ENCODE data around the gene HARS1. TPM values are rescaled to one million over a fixed set of nuclear protein-coding genes. Genes with fewer than 3 reads are reported as not detected.

Gene HARS1
- total and polyA plus RNA-seq, 2 donors (not counting 3 experiments of a cell fraction or from before 2014, with no cell fraction given): 65.2 to 104 TPM

Small RNA genes lying within 50 kb of the gene (microRNA-seq; reads per million reads assigned to microRNA genes)
- gene MIR3655 (ENCODE audit: borderline number of aligned reads, borderline replicate concordance): not detected

Small RNA genes lying within 50 kb of the gene (small RNA-seq; reads per million reads assigned to genes)
- 3.9 reads per million, percentile 28 among the genes with 10 or more reads in this experiment for gene VTRNA1-1 (ENCODE audit: insufficient read depth, insufficient read length, low read depth, low replicate concordance)
- gene VTRNA1-2 (ENCODE audit: insufficient read depth, insufficient read length, low read depth, low replicate concordance): 8.3 reads per million, percentile 55 among the genes with 10 or more reads in this experiment
- 0.66 reads per million for gene VTRNA1-3 (ENCODE audit: insufficient read depth, insufficient read length, low read depth, low replicate concordance)

Other genes with a start within 250 kb of the HARS1 start
- gene EIF4EBP3, start 143.7 kb downstream of the HARS1 start, total RNA-seq: 7.6 and 8.8 TPM in 2 replicates
- 3.7 and 6.5 TPM in 2 replicates for gene EIF4EBP3, start 143.7 kb downstream of the HARS1 start, polyA plus RNA-seq
- gene SRA1, start 133.9 kb downstream of the HARS1 start, total RNA-seq: 19.7 and 29.7 TPM in 2 replicates
- 17.6 and 20.3 TPM in 2 replicates for gene SRA1, start 133.9 kb downstream of the HARS1 start, polyA plus RNA-seq
- gene APBB3, start 126.8 kb downstream of the HARS1 start, total RNA-seq: 12.1 and 13.3 TPM in 2 replicates
- gene APBB3, start 126.8 kb downstream of the HARS1 start, polyA plus RNA-seq: 22.8 and 24.5 TPM in 2 replicates
- gene SLC35A4, start 126.5 kb downstream of the HARS1 start, total RNA-seq: 60.9 and 65.6 TPM in 2 replicates
- 112 and 118 TPM in 2 replicates for gene SLC35A4, start 126.5 kb downstream of the HARS1 start, polyA plus RNA-seq
- gene CD14, start 58.2 kb downstream of the HARS1 start, total RNA-seq: 0.33 TPM in 1 of 2 replicates, not detected in the other
- 3.7 and 5.1 TPM in 2 replicates for gene CD14, start 58.2 kb downstream of the HARS1 start, polyA plus RNA-seq
- gene TMCO6, start 51.9 kb downstream of the HARS1 start, total RNA-seq: 14.2 and 23.7 TPM in 2 replicates
- gene TMCO6, start 51.9 kb downstream of the HARS1 start, polyA plus RNA-seq: 22.0 and 23.2 TPM in 2 replicates
- gene NDUFA2, start 43.7 kb downstream of the HARS1 start, total RNA-seq: 56.1 and 63.4 TPM in 2 replicates
- 130 and 131 TPM in 2 replicates for gene NDUFA2, start 43.7 kb downstream of the HARS1 start, polyA plus RNA-seq
- gene IK, start 43.5 kb downstream of the HARS1 start, total RNA-seq: 78.9 and 90.4 TPM in 2 replicates
- 43.4 and 64.0 TPM in 2 replicates for gene IK, start 43.5 kb downstream of the HARS1 start, polyA plus RNA-seq
- 24.0 and 25.3 TPM in 2 replicates for gene WDR55, start 26.5 kb downstream of the HARS1 start, total RNA-seq
- 17.5 and 17.8 TPM in 2 replicates for gene WDR55, start 26.5 kb downstream of the HARS1 start, polyA plus RNA-seq
- gene DND1, start 17.8 kb downstream of the HARS1 start, total RNA-seq: 1.1 TPM in 2 replicates
- 1.2 and 1.4 TPM in 2 replicates for gene DND1, start 17.8 kb downstream of the HARS1 start, polyA plus RNA-seq
- 29.6 and 31.7 TPM in 2 replicates for gene HARS2, start 85 bp upstream of the HARS1 start, total RNA-seq
- 19.9 and 23.6 TPM in 2 replicates for gene HARS2, start 85 bp upstream of the HARS1 start, polyA plus RNA-seq
- gene ZMAT2, start 9.1 kb upstream of the HARS1 start, total RNA-seq: 49.0 and 49.4 TPM in 2 replicates
- 45.8 and 58.0 TPM in 2 replicates for gene ZMAT2, start 9.1 kb upstream of the HARS1 start, polyA plus RNA-seq
- not detected in 2 replicates for gene PCDHA1, start 94.8 kb upstream of the HARS1 start, total RNA-seq
- 0.03 and 0.04 TPM in 2 replicates for gene PCDHA1, start 94.8 kb upstream of the HARS1 start, polyA plus RNA-seq
- not detected in 2 replicates for gene PCDHA2, start 103.5 kb upstream of the HARS1 start, total RNA-seq
- 0.02 TPM in 1 of 2 replicates, not detected in the other for gene PCDHA2, start 103.5 kb upstream of the HARS1 start, polyA plus RNA-seq
- 0.09 TPM in 1 of 2 replicates, not detected in the other for gene PCDHA3, start 109.7 kb upstream of the HARS1 start, total RNA-seq
- gene PCDHA3, start 109.7 kb upstream of the HARS1 start, polyA plus RNA-seq: 0.07 and 0.08 TPM in 2 replicates
- gene PCDHA4, start 115.7 kb upstream of the HARS1 start, total RNA-seq: 0.04 and 0.14 TPM in 2 replicates
- 0.14 and 0.26 TPM in 2 replicates for gene PCDHA4, start 115.7 kb upstream of the HARS1 start, polyA plus RNA-seq
- not detected in 2 replicates for gene PCDHA5, start 130.2 kb upstream of the HARS1 start, total RNA-seq
- not detected in 2 replicates for gene PCDHA5, start 130.2 kb upstream of the HARS1 start, polyA plus RNA-seq
- 0.18 TPM in 1 of 2 replicates, not detected in the other for gene PCDHA6, start 136.6 kb upstream of the HARS1 start, total RNA-seq
- gene PCDHA6, start 136.6 kb upstream of the HARS1 start, polyA plus RNA-seq: 0.04 and 0.08 TPM in 2 replicates
- 0.14 TPM in 1 of 2 replicates, not detected in the other for gene PCDHA7, start 142.9 kb upstream of the HARS1 start, total RNA-seq
- gene PCDHA7, start 142.9 kb upstream of the HARS1 start, polyA plus RNA-seq: 0.07 and 0.30 TPM in 2 replicates
- gene PCDHA8, start 149.8 kb upstream of the HARS1 start, total RNA-seq: not detected in 2 replicates
- gene PCDHA8, start 149.8 kb upstream of the HARS1 start, polyA plus RNA-seq: not detected in 2 replicates
- gene PCDHA9, start 157.0 kb upstream of the HARS1 start, total RNA-seq: not detected in 2 replicates
- 0.03 TPM in 1 of 2 replicates, not detected in the other for gene PCDHA9, start 157.0 kb upstream of the HARS1 start, polyA plus RNA-seq
- gene PCDHA10, start 164.5 kb upstream of the HARS1 start, total RNA-seq: 0.07 and 0.18 TPM in 2 replicates
- gene PCDHA10, start 164.5 kb upstream of the HARS1 start, polyA plus RNA-seq: 0.11 and 0.13 TPM in 2 replicates
- 0.12 TPM in 1 of 2 replicates, not detected in the other for gene PCDHA11, start 177.6 kb upstream of the HARS1 start, total RNA-seq
- 0.03 TPM in 1 of 2 replicates, not detected in the other for gene PCDHA11, start 177.6 kb upstream of the HARS1 start, polyA plus RNA-seq
- not detected in 2 replicates for gene PCDHA12, start 183.9 kb upstream of the HARS1 start, total RNA-seq
- gene PCDHA12, start 183.9 kb upstream of the HARS1 start, polyA plus RNA-seq: 0.03 TPM in 1 of 2 replicates, not detected in the other
- not detected in 2 replicates for gene PCDHA13, start 190.8 kb upstream of the HARS1 start, total RNA-seq
- gene PCDHA13, start 190.8 kb upstream of the HARS1 start, polyA plus RNA-seq: not detected in 2 replicates
- not detected in 2 replicates for gene PCDHAC1, start 234.9 kb upstream of the HARS1 start, total RNA-seq
- not detected in 2 replicates for gene PCDHAC1, start 234.9 kb upstream of the HARS1 start, polyA plus RNA-seq